Liver (tissue), 3 donors: ENCODE measurements around the gene KRT86.

Source experiments
- CTCF ChIP-seq: fragments of 150-350 bp; IDR thresholded peaks from 2 replicates; pipeline ENCODE4 v1.5.1; 2017; ENCODE audit warnings: improper control_type of control experiment, low read depth, low read length; ENCODE audit not compliant: missing input control
- FOXA1 ChIP-seq: IDR thresholded peaks from 2 replicates; pipeline ENCODE4 v1.6.1; 2016; ENCODE audit warnings: antibody characterized with exemption
- GABPA ChIP-seq, 2 donors: IDR thresholded peaks in 1 of 2; conservative IDR thresholded peaks in 1 of 2; 2 replicates each; pipeline ENCODE4 v1.6.1; 2016; ENCODE audit warnings: antibody characterized with exemption in 2 of 2, mild to moderate bottlenecking in 1 of 2, moderate library complexity in 1 of 2
- HNF4A ChIP-seq, 2 donors: conservative IDR thresholded peaks; 2 replicates each; pipeline ENCODE4 v1.6.1; 2016; ENCODE audit warnings: antibody characterized with exemption in 2 of 2, mild to moderate bottlenecking in 2 of 2
- JUND ChIP-seq, 2 donors: IDR thresholded peaks; 2 replicates each; pipeline ENCODE4 v1.6.1; 2016; ENCODE audit warnings: antibody characterized with exemption in 2 of 2
- MAX ChIP-seq: IDR thresholded peaks from 2 replicates; pipeline ENCODE4 v1.6.1; 2016; ENCODE audit warnings: antibody characterized with exemption
- RAD21 ChIP-seq, 2 donors: IDR thresholded peaks; 2 replicates each; pipeline ENCODE4 v1.6.1; 2016; ENCODE audit warnings: antibody characterized with exemption in 2 of 2, mild to moderate bottlenecking in 2 of 2
- RXRA ChIP-seq, 2 donors: IDR thresholded peaks; 2 replicates each; pipeline ENCODE4 v1.6.1; 2017 to 2018; ENCODE audit warnings: antibody characterized with exemption in 2 of 2, mild to moderate bottlenecking in 1 of 2
- SP1 ChIP-seq: IDR thresholded peaks from 2 replicates; pipeline ENCODE4 v1.6.1; 2018; ENCODE audit warnings: antibody characterized with exemption, mild to moderate bottlenecking
- YY1 ChIP-seq: IDR thresholded peaks from 2 replicates; pipeline ENCODE4 v1.6.1; 2016; ENCODE audit warnings: antibody characterized with exemption, mild to moderate bottlenecking
- TF ChIP-seq, protein P1 (sequence below): IDR thresholded peaks from 2 replicates; pipeline ENCODE4 v1.6.1; 2016; ENCODE audit warnings: antibody characterized with exemption, mild to moderate bottlenecking
- donor health status: healthy.
- donor health status: healthy.

- no peak for TF ChIP-seq FOXA1
- no peak for TF ChIP-seq CTCF
- TF ChIP-seq MAX, result no peak
- TF ChIP-seq GABPA (IDR thresholded peaks at IDR 0.05 in 1 of 2, conservative IDR thresholded peaks at IDR 0.05 in 1 of 2), result no peak
- TF ChIP-seq SP1, result no peak
- TF ChIP-seq YY1, result no peak
- TF ChIP-seq RXRA (IDR thresholded peaks at IDR 0.05), result no peak
- no peak for TF ChIP-seq JUND (IDR thresholded peaks at IDR 0.05)
- no peak for TF ChIP-seq RAD21 (IDR thresholded peaks at IDR 0.05)
- no peak for TF ChIP-seq HNF4A (conservative IDR thresholded peaks at IDR 0.05)
- TF ChIP-seq, protein P1, sequence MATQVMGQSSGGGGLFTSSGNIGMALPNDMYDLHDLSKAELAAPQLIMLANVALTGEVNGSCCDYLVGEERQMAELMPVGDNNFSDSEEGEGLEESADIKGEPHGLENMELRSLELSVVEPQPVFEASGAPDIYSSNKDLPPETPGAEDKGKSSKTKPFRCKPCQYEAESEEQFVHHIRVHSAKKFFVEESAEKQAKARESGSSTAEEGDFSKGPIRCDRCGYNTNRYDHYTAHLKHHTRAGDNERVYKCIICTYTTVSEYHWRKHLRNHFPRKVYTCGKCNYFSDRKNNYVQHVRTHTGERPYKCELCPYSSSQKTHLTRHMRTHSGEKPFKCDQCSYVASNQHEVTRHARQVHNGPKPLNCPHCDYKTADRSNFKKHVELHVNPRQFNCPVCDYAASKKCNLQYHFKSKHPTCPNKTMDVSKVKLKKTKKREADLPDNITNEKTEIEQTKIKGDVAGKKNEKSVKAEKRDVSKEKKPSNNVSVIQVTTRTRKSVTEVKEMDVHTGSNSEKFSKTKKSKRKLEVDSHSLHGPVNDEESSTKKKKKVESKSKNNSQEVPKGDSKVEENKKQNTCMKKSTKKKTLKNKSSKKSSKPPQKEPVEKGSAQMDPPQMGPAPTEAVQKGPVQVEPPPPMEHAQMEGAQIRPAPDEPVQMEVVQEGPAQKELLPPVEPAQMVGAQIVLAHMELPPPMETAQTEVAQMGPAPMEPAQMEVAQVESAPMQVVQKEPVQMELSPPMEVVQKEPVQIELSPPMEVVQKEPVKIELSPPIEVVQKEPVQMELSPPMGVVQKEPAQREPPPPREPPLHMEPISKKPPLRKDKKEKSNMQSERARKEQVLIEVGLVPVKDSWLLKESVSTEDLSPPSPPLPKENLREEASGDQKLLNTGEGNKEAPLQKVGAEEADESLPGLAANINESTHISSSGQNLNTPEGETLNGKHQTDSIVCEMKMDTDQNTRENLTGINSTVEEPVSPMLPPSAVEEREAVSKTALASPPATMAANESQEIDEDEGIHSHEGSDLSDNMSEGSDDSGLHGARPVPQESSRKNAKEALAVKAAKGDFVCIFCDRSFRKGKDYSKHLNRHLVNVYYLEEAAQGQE, result no peak
Observed at GRCh38 chr12:52254180-52254964, 20.1 kb upstream of the KRT86 start.
